NOMO-1 treated with dmso at 0.1 percent for 144 hours (cell line): ENCODE measurements around the gene CTSE.
A peak's percentile ranks its signal among the peaks of the same experiment; 100 is the strongest.

ENCODE experiments used
- DNase-seq: peaks from one replicate; lab custom pipeline; 2025; ENCODE audit not compliant: unreplicated experiment; lab: John Stamatoyannopoulos, UW

The CTSE gene

DNA sequence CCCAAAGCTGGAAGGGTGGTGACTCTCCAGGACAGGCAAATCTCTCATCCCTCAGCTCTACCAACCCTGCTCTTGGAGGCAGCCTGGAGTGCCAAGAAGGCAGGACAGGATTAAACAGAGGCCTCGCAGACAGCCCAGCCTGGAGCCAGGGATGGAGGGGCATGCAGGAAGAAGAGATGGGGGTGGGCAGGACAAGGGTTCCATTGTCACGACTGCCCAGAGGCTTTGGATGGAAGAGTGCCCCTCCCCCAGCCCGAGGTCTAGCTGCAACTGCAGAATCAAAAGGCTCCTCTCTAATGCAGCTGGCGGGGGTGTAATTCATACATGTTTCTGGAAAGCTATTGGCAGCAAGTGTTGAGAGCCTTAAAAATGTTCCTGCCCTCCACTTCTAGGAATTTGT lies 29.3 kb downstream of the CTSE start:
- DNase-seq = no peak

DNA sequence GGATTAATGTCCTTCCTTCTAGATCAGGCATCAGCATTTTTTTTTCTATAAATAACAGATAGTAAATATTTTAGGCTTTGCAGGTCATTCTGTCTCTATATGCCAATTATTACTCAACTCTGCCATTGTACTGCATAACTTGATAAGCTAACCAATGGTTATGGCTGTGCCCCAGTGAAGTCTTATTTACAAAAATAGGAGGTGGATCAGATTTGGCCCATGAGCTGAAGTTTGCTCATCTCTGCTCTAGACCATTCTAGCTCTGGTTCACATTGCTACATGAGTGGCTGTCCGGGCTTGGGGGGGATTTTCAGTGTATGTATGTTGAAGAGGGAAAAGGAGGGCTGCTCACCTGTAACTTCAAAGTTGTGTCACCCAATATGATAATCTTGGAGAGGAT lies 30.6 kb downstream of the CTSE start:
- no peak for DNase-seq

DNA sequence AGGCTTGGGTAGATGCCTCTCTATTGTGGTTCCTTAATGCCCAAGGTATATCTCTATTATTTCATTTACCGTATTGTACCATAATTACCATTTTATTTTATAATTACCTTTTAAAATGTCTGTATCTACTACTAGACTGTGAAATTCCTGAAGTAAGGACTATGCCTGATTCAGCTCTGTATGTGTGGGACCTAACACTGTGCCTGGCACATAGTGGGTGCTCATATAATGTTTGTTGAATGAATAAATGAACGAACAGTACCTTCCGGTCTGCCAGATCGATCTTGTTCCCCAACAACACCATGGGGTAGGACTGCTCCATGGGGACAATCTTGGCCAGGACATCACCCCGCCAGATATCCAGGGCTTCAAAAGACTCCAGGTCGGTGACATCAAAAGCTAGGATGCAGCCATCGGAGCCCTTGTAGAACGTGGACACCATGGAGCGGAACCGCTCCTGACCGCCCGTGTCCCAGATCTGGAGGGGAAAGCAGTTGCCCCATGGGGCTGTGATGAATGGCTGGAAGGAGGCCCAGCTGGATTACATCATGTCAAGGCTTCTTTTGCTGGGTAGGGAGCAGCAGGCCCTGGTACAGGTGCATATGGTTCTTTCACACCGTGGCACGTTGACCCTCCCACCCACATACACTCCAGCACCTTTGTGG lies 31.3 kb downstream of the CTSE start:
- no peak for DNase-seq

DNA sequence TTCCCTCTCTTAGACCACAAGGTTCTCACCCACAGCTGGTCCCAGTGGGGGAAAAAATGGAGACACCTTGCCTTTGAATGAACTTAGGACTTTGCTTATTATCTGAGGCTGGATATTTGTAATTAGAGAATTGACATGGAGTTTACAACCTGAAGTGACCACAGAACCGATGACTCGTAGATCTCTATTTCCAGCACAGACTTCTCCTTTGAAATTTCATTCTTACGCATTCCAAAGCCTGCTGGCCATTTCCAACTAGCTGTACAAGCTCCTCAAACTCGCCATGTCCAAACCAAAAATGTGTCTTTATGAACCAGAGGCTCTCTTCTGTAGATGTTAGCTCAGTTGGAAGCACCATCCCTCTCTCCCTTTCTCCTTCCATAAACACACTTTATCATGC lies 32.5 kb downstream of the CTSE start:
- DNase-seq = no peak

DNA sequence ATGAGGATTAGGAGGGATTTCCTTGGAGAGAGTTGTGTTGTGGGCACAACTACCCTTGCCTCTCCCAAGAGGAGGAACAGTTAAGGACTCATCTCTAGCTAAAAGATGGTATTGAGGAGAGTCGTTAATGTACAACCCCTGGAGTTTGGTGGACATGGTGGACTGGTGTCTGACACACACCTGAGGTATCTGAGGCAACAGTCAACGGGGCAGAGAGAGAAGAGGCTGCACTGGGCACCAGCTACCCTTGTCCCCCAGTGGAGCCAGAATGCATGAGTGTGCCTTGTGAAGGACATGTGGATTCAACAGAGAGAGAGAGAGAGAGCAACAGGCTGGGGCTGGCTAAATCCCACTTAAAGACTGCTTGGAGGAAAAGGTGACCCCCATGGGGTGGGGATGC lies 33.5 kb downstream of the CTSE start:
- DNase-seq = no peak

DNA sequence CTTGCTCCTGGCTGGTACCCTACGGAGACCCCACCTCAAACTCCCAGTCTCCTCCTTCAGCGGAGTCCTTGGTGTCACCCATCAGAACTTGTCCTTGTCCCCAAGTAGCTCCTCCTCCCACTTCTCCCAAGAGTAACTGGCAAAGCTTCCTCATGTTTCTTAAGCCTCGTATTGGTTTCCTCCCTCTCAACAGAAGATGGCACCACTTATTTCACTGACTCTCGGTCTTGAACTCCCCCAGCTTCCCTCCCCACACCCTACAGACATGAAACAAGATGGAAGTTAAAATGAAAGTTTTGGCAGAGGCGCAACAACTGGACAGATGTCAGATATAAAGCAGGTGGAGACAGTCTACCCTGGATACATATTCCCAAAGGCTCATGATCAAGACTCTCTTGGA lies 33.9 kb downstream of the CTSE start:
- DNase-seq = no peak

DNA sequence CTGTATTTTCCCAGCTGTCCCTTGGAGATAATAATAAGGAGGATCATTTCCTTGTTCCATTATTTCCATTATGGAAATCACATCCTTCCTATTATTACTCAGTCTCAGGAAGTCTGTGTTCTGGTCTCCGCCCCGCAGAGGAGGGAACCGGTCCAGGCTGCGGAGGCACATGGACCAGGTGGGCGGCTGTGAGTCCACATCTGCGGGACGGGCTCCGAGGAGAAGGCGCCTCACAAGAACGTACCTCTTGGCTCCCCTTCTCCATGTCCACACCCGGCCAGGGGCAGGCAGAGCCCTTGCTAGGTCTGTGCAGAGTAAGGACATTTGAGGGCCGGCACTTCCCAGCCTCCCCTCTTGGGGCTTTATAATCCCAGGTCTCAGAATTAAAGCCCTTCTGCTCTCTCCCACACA lies 35.1 kb downstream of the CTSE start:
- no peak for DNase-seq

DNA sequence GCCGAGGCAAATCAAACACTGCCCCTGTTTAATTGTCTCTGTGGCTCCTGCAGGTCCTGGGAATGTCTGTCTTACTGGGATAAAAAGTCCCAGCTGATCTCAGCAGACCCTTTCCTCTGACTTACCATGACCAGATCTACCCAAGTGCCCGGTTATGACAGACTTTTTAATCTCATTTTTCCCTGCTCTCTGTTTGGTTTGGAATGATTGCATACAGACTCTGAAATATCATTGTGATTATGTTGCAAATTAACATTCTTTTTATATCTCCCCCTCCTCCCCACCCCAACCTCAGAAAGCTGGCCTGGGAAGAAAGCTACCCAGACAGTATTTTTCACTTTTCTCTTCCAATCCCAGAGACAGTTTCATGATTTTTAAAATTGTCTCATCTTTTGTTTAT lies 36.8 kb downstream of the CTSE start:
- no peak for DNase-seq

DNA sequence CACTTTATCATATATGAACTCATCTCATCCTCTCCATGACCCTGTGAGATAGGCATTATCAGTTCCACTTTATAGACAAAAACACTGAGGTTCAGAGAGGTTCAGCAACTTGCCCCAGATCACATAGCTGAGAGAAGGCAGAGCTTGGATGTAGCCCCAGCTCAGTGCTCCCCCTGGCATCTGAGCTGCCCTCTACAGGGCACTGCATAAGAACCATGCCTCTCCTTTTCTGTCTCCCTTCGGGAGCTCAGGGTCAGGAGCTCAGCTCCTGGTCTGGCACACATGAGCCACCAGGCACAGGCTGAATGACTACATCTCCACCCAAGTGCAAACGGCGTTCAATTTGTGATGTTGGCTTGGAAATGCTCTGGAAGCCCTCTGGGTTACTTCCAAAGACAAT lies 37.4 kb downstream of the CTSE start:
- DNase-seq = no peak

DNA sequence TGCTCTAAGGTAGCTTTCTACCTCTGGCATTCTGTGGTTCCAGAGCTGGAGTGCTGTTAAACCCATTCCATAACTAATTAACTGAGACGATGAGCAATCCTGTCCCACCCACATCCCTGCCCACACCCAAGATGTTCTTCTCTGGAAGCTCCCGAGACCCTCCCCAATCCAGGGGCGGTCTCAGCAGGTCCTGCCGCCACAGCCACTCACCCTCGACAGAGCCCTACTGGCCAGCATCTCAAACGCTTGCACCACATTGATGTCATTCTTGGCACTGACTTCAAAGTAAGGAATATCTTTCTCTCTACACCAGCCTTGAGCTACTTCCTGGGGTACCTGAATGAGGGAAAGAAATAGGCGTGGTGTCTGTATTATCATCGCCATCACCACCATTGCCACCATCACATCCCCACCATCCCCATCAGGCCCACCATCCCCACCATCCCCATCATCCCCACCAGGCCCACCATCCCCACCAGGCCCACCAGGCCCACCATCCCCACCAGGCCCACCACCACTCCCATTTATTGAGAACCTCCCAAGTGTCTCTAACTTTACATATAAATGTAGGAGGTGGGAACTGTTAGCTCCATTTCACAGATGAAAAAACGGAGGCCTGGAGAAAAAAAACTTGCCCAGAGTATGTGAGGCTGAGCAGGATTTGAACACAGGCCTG lies 38.2 kb downstream of the CTSE start:
- DNase-seq = no peak

DNA sequence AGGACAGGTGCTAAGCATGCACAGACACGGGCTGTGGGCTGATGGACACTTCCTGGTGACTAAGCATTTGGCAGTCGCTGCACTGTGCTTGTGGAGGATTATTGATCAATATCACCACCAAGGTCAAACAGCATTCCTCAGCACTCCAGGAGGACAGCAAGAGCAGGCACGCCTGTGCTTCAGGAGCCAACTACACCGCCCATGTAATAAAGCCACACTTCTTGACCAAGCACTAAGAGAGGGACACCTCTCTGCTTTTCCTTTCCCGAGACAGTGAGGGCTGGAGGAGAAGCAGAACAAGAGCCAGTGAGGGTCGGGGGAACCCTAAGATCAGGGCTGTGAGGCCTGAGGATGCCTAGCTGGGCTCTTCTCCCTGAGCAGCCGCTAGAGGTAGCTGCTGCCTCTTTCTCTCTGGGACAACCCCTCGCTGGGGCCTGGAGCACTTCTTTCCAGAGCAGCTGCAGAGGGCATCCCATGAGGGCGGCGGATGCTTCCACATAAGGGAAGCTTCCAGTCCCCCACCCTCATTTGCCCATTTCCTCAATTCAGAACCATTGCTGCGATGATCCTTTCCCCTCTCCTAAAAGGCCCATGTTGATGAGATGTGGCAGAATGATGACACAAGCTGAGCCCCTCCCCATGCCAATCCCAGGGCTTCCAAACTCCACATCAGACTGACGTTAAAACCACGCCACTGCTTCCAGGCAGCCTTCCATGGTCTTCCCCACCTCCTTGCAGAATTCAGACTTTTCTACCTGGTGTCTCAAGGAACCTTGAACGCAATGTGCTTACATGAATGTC lies 39.6 kb downstream of the CTSE start:
- no peak for DNase-seq

DNA sequence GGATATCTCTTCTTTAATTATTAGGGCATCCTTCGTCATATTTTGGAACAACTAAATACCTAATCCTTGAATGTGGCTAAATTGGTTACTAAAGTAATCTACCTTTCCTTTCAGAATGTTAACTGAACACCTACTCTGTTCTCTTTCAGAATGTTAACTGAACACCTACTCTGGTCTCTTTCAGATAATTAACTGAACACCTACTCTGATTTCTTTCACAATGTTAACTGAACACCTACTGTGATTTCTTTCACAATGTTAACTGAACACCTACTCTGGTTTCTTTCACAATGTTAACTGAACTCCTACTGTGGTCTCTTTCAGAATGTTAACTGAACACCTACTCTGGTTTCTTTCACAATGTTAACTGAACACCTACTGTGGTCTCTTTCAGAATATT lies 42.4 kb downstream of the CTSE start:
- DNase-seq = no peak

DNA sequence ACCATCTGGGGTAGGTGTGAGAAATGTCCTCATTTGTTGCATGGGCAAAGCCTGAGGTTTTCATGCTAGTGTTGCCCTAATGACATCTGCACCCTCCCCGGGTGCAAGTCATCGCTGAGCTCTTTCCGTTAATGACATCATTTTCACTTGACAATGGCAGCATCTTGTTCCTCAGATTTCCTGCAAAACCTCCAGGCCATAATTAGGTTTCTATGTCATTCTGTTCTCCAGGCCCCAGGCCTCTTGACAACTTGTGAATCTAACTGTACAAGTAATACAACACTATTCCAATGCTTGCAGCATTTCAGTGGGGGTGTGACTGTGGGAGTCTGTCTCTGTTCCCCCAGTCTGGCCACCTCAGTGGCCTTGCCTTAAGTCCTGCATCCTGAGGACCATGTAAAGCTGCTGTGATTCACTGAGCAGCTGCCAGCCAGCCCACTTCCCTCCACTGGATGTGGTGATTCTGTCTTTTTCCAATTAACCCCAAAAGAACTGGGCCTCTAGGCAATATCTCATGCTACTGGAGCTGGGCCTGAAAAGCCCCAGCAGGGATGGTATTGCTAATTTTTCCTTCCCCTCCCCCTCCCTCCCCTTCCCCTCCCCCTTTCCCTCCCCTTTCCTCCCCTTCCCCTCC lies 43.3 kb downstream of the CTSE start:
- DNase-seq = no peak

DNA sequence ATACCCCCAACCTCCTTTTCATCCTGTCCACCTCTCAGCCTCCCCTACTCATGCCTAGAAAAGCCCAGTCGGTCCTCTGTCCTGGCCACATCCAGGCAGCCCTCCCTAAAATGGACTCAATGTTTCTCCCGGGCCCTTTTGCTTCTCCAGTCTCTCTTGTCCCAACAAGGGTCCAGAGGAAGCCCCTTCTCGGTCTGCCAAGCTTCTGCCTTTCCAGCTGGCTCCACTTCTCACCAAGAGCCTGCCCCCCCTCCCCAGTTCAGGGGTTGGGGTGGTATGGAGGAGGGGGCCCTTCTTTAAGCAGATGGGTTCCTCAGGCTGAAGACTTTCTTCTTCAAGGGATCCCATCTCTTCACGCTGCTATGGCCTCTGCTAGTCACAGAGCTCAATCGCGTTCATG lies 44.4 kb downstream of the CTSE start:
- DNase-seq = no peak

DNA sequence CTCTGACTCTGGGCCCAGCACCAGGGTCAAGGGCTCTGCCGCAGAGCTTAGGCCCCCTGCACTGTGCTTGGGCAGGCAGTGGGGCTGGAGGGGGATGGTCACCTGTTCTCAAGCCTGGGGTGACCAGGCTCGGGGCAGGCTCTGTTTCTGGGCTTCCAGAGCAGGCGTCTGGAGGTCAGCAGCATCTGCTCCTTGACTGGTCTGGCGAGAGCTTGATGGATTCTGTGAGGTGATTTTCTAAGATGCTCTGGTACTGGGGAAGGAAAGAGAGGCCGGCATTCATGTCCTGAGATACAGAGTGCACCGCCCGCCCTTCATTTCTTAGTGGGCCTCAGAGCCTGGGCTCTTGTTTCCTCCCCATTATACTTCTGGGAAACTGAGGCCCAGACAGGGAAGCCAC lies 45.0 kb downstream of the CTSE start:
- DNase-seq = no peak

DNA sequence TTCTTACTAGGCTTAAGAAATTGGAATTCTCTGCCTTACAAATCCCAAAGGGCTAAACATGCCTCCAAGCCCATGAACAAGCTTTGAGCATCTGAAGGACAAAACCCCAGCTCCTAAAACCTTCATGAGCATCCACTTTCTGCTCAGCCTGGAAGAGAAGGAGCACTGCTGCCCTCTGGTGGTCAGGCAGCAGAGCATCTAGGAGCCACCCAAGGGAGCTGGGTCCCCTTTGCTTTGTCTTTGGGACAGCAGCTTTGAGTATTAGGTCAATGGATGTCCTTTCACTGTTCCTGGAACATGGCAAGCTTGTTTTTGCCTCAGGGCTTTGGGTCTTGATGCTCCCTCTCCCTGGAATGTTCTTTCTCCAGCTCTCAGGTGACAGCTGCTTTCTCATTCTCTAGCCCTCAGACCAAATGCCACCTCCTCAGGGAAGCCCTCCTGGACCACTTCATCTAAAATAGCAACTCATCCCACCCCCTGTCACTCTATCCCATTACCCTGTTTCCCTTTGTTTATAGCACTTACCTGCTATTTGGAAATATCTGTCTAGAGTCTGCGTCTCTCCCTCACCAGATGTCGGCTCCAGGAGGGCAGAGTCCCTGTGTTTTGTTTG lies 46.2 kb downstream of the CTSE start:
- peak; percentile 62 for DNase-seq

DNA sequence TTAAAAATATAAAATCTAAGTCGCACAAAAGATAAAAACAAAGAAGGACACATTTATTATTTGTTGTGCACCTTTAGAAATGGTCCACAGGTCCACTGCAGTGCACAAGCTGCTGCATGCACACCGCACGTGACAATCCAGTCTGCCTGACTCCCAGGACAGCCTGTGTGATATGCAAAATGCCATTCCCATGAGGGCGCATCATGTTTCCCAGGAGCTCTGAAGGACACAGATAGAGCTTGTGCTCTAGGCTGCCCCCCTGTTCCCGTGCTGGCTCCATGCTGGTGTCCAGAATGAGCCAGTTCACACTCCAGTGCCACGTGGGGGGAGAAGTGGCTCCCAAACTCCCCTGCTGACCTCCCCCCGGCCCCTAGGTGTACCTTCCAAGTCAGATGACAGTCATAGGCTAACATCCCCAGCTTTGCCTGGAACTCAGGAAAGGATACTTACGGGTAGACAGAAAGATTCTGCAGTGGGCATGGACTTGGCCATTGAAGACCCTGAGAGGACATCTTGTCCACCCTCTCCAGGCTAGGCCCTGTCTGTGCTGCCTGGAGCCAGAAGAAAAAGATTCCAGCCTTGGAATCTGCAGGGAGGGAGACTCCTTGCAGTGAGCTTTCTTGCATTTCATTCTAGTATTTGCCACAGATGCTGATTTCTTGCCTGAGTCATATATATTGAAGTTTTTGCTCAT lies 46.8 kb downstream of the CTSE start:
- DNase-seq = no peak

DNA sequence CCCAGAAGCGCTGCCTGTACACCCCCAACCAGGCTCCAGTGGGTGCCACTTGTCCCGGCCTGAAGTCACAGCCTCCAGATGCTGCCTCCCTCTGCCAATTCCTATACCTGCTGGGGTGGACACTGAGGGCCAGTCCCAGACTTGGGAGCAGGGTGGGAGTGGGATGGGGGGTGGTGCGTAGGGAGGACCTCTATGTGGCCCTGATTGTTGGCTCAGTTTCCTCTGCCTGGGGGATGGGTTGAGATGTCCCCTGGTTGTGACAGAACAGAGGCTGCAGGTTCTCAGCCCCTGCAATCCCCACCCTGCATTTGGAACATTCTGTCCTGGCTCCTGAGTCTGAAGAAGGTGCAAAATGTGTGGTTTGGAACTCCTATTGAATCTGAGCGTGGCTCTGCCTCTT lies 47.7 kb downstream of the CTSE start:
- no peak for DNase-seq

DNA sequence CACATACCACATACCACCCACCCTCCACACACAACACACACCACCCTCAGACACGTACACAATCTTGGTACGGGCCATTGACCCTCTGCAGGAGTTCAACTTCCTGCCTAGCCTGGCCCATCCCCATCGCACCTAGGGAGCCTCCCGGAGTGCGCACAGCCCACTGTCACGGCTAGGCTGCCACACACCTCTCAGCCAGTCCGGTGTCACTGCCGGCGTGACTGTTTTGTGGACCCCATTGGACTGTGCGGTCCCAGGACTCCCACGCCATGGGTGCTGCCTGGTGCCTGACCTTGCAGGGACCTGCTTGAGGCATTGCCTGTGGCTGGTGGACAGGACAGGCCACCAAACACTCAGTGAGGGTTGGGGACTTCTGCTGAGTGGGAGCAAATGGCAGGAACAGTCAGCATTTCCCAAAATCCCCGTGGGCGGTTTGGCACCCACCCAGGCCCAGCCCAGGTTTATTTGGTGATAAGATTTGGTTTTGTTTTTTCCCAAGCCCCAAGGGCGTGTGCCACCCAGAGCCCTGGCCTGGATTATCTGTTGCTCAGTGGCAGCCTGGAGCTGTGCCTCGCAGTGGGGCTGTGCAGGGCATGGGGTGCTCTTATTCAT lies 48.2 kb downstream of the CTSE start:
- no peak for DNase-seq

DNA sequence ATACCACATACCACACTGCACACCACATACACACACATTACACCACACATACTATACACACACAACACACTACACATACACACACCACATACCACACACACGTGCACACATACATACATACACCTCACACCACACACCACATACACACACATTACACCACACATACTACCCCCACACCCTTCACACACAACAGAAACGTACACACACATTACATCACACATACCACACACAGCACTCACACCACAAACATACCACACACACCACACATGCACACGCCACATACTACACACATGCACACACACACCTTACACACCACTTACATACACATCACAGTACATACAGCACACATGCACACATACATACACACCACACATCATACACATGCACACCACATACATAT lies 49.0 kb downstream of the CTSE start:
- no peak for DNase-seq
